Mucosa of descending colon (tissue), 3 donors: ENCODE data around the gene TRDN. TPM values are rescaled to one million over a fixed set of nuclear protein-coding genes. Genes with fewer than 3 reads are reported as not detected.
"Not testable (repeated sequence)": the region's sequence is repeated elsewhere in the genome, so short reads cannot be mapped to it uniquely, and the experiment has no call there.

ENCODE experiments used
- ATAC-seq: fragments of 200-7000 bp; cut with Tn5 transposase; one replicate; pipeline ENCODE4 v1.9.1; 2020; ENCODE audit warnings: mild to moderate bottlenecking, moderate library complexity
- DNase-seq, 3 donors: peaks; one replicate each; pipeline ENCODE4 v3.0.0-alpha.2; 2020
- H3K36me3 ChIP-seq: fragments of 200-600 bp; one replicate; pipeline ENCODE4 v1.8.0; 2021; ENCODE audit warnings: low read depth, mild to moderate bottlenecking
- H3K4me1 ChIP-seq: fragments of 200-600 bp; one replicate; pipeline ENCODE4 v1.8.0; 2021; ENCODE audit warnings: low read depth, mild to moderate bottlenecking
- H3K4me3 ChIP-seq: fragments of 200-600 bp; one replicate; pipeline ENCODE4 v1.8.0; 2021; ENCODE audit warnings: mild to moderate bottlenecking
- H3K9me3 ChIP-seq: fragments of 200-600 bp; one replicate; pipeline ENCODE4 v1.8.0; 2021; ENCODE audit warnings: mild to moderate bottlenecking
- CTCF ChIP-seq: fragments of 200-600 bp; IDR thresholded peaks from one replicate; pipeline ENCODE4 v1.8.0; 2022; ENCODE audit warnings: antibody characterized with exemption, mild to moderate bottlenecking
- intact Hi-C, 2 donors: fragments of 100-400 bp; cut with DNase I in 1 of 2; cut with micrococcal nuclease in 1 of 2; formaldehyde crosslinking; loops; one replicate each; pipeline versions ENCODE4 v1.11.0 to v1.11.1; 2022; cut with DNase I, micrococcal nuclease
- total RNA-seq, 3 donors: library from RNA; stranded (reverse); fragmentation: NEBNext Ultra II Directional in 2 of 3; extraction: Animal tissue kit (Norgen Biotek cat#: 25700) in 2 of 3; gene quantifications; one replicate each; pipeline versions ENCODE4 v1.2.1 to v1.2.4, GENCODE V29; 2021 to 2023
- donor health status: DM: no; HTN: no; CAD: no; lungs with moderate emphysema.
- donor health status: DM: no; HTN: no; CAD: no.
- donor health status: DM: no; HTN: yes; CAD: no.

TRDN gene
- total RNA-seq, 3 donors from 2014 or later: 0.12 to 0.51 TPM; not detected in 1

DNA sequence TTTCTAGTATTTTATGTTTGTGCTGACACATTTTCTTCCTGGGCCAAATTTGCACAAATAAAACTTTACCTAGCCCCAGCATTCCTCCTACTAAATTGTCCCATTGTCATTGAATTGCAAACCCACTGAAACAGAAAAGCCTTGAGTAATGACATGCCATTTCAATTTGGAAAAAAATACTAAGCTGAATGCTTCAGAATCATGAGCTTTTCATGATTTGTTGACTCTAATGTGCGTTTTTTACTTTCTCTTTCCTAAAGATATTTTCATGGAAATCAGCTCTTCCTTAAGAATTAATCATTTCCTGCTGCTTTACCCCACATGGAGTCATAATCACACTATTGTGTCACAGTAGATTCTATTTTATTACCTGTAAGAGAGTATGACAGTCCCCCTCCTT, 47.4 kb downstream of the TRDN start:
- Histone ChIP-seq H3K4me1 (no peaks in the 10 kb centered on the region), H3K9me3 (no peaks in the 10 kb centered on the region), H3K36me3 (no peaks in the 10 kb centered on the region), H3K4me3 (no peak overlapping the region)
- intact Hi-C loops: no loop called here
- ATAC-seq (no peak), DNase-seq (no peak)
- no peak for TF ChIP-seq CTCF

- Histone ChIP-seq H3K4me1 (no peaks in the 10 kb centered on the region), H3K4me3 (no peak overlapping the region), H3K36me3 (no peaks in the 10 kb centered on the region), H3K9me3 (no peaks in the 10 kb centered on the region)
- no peak for TF ChIP-seq CTCF
- DNase-seq (no peak), ATAC-seq (no peak)
- intact Hi-C loops: no loop called here
These were observed 48.2 kb downstream of the TRDN start for GRCh38 chr6:123588546-123588895.

DNA sequence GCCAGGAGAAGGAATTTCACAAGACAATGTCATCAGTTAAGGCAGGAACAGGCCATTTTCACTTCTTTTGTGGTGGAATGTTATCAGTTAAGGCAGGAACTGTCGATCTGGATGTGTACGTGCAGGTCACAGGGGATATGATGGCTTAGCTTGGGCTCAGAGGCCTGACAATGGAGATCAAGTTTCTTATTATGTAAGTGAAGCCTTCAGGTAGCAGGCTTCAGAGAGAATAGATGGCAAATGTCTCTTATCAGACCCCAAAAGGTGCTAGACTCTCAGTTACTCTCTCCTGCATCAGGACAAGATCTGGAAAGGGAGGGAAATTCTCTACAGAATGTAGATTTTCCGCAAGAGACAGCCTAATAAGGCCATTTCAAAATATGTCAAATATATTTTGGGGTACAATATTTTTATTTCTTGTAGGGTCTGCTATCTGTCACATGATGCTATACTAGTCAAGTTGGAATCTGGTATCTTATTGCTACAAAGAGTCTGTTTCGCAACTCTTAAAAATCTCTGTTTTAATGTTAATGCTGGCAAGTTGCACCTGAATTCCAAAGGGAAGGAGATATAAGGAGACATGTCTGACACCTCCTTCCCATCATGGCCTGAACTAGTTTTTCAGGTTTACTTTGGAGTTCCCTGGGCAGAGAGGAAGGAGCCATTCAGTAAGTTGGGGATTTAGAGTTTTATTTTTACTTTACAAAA, 48.8 kb downstream of the TRDN start:
- TF ChIP-seq CTCF: no peak
- DNase-seq (no peak), ATAC-seq (no peak)
- H3K36me3 ChIP-seq: no peaks in the 10 kb centered on the region
- intact Hi-C loops: no loop called here
- H3K4me3 ChIP-seq: no peak overlapping the region
- H3K9me3 ChIP-seq: no peaks in the 10 kb centered on the region
- no peaks in the 10 kb centered on the region for H3K4me1 ChIP-seq

GRCh38 chr6:123587407-123587806, 49.3 kb downstream of the TRDN start:
- DNase-seq, H3K36me3 ChIP-seq, H3K4me3 ChIP-seq, intact Hi-C loops, H3K9me3 ChIP-seq, H3K4me1 ChIP-seq, ATAC-seq: not testable (repeated sequence)

GRCh38 chr6:123580331-123580730, 56.4 kb downstream of the TRDN start:
- Histone ChIP-seq H3K4me3 (no peak overlapping the region), H3K4me1 (no peaks in the 10 kb centered on the region), H3K36me3 (no peaks in the 10 kb centered on the region), H3K9me3 (no peaks in the 10 kb centered on the region)
- intact Hi-C loops: no loop called here
- ATAC-seq (no peak), DNase-seq (no peak)
- no peak for TF ChIP-seq CTCF

DNA sequence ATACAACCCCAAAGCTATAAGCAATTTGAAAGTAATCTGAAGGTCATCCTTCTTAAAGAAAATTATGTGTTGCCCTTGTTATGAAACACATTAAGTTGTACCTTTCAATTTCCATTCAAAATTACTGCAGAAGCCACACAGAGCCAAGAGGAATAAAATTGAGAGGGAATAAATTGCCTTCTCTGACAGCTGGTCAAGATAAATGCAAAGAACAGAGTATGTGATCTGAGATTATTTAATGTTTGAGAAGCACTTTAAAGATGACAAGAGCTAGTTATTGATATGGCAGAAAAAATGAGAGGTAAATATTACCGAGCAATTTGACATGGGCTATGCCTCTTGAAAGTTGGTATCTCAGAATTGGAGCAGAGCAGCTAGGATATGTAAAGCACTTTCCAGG, 61.6 kb downstream of the TRDN start:
- ATAC-seq (no peak), DNase-seq (no peak)
- no peaks in the 10 kb centered on the region for H3K9me3 ChIP-seq
- H3K4me3 ChIP-seq: no peak overlapping the region
- intact Hi-C loops: no loop called here
- no peaks in the 10 kb centered on the region for H3K36me3 ChIP-seq
- no peak for TF ChIP-seq CTCF
- no peaks in the 10 kb centered on the region for H3K4me1 ChIP-seq
